HG03039 (cell line): ENCODE results near the gene IER2.
"Not testable (repeated sequence)": the region's sequence is repeated elsewhere in the genome, so short reads cannot be mapped to it uniquely, and the experiment has no call there.

ENCODE experiments used
- ATAC-seq: cut with Tn5 transposase; IDR thresholded peaks from one replicate; pipeline ENCODE4 v1.9.1; 2021; ENCODE audit warnings: mild to moderate bottlenecking, moderate library complexity; ENCODE audit not compliant: unreplicated experiment

IER2 gene

GRCh38 chr19:13190781-13191540, 40.8 kb downstream of the IER2 start:
- ATAC-seq: no peak

DNA sequence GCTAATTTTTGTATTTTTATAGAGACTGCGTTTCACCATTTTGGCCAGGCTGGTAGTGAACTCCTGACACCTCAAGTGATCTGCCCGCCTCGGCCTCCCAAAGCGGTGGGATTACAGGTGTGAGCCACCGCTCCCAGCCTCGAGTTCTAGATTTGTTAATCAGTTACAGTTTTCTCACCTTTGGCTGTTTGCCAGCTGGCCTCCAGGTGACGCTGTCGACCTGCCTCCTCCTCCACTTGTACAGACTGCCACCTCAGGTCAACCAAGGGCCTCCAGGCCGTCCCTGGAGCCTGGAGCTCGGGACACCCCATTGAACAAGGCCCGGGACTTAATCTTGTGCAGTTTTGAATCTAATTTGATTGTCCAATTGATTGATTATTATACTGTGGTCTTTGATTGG, 45.5 kb downstream of the IER2 start:
- ATAC-seq: no peak

- ATAC-seq: no peak
These were observed 48.4 kb downstream of the IER2 start for GRCh38 chr19:13198634-13199033.

- ATAC-seq: not testable (repeated sequence)
These were observed 51.9 kb downstream of the IER2 start for GRCh38 chr19:13202112-13202511.
